Loucy (cell line): Measurements from ENCODE around the gene LRRK1.
A peak's percentile ranks its signal among the peaks of the same experiment; 100 is the strongest.

Experiments used
- H2AFZ ChIP-seq: fragments of 200-600 bp; sonication (generic); 2 replicates; pipeline ENCODE4 v1.6.0; 2016; ENCODE audit warnings: antibody characterized with exemption, mild to moderate bottlenecking, low read length, moderate library complexity
- H3F3A ChIP-seq: fragments of 200-600 bp; 2 replicates; pipeline ENCODE4 v1.6.0; 2016; ENCODE audit warnings: antibody characterized with exemption, low read depth, mild to moderate bottlenecking
- H3K27me3 ChIP-seq: fragments of 200-600 bp; sonication (generic); 2 replicates; pipeline ENCODE4 v1.6.1; 2014; ENCODE audit warnings: low read length, mild to moderate bottlenecking; ENCODE audit not compliant: insufficient read depth, poor library complexity, severe bottlenecking
- H3K36me3 ChIP-seq: fragments of 200-600 bp; sonication (generic); 2 replicates; pipeline ENCODE4 v1.6.1; 2016; ENCODE audit warnings: low read length; ENCODE audit not compliant: insufficient read depth
- H3K4me1 ChIP-seq: fragments of 200-600 bp; sonication (generic); 2 replicates; pipeline ENCODE4 v1.5.1; 2014; ENCODE audit warnings: low read length, mild to moderate bottlenecking; ENCODE audit not compliant: insufficient read depth, poor library complexity, severe bottlenecking
- H3K4me2 ChIP-seq: fragments of 200-600 bp; sonication (generic); 2 replicates; pipeline ENCODE4 v1.6.0; 2014; ENCODE audit warnings: antibody characterized with exemption, low read length, low read depth, mild to moderate bottlenecking; ENCODE audit not compliant: poor library complexity, severe bottlenecking
- H3K4me3 ChIP-seq: fragments of 200-600 bp; sonication (generic); 2 replicates; pipeline ENCODE4 v1.5.1; 2014; ENCODE audit warnings: low read length, mild to moderate bottlenecking, mixed read lengths; ENCODE audit not compliant: poor library complexity, severe bottlenecking
- H3K79me2 ChIP-seq: fragments of 200-600 bp; sonication (generic); 2 replicates; pipeline ENCODE4 v1.6.1; 2014; ENCODE audit warnings: low read length; ENCODE audit not compliant: insufficient read depth
- H3K9ac ChIP-seq: fragments of 200-600 bp; sonication (generic); 2 replicates; pipeline ENCODE4 v1.6.0; 2014; ENCODE audit warnings: mild to moderate bottlenecking, low read depth, low read length, moderate library complexity; ENCODE audit not compliant: poor library complexity, severe bottlenecking
- H3K9me2 ChIP-seq: fragments of 200-600 bp; sonication (generic); replicated peaks from 2 replicates; pipeline ENCODE4 v1.6.1; 2016; ENCODE audit warnings: low read depth, low read length, mixed read lengths
- H3K9me3 ChIP-seq: fragments of 200-600 bp; sonication (generic); 2 replicates; pipeline ENCODE4 v1.6.1; 2014; ENCODE audit warnings: mild to moderate bottlenecking, antibody characterized with exemption, low read length, low read depth; ENCODE audit not compliant: insufficient read depth
- H4K20me1 ChIP-seq: fragments of 200-600 bp; sonication (generic); 2 replicates; pipeline ENCODE4 v1.6.0; 2014; ENCODE audit warnings: antibody characterized with exemption, low read length, mild to moderate bottlenecking; ENCODE audit not compliant: insufficient read depth, poor library complexity, severe bottlenecking
- EZH2phosphoT487 ChIP-seq: fragments of 200-600 bp; IDR thresholded peaks from 2 replicates; pipeline ENCODE4 v1.6.1; 2018; ENCODE audit warnings: antibody characterized with exemption, mild to moderate bottlenecking, moderate library complexity, borderline replicate concordance
- TF ChIP-seq, protein P1 (sequence below): fragments of 200-600 bp; sonication (generic); conservative IDR thresholded peaks from 2 replicates; pipeline ENCODE4 v1.5.1; 2014; ENCODE audit warnings: mild to moderate bottlenecking, antibody characterized with exemption, low read length

The LRRK1 gene

GRCh38 chr15:101006931-101007691, 88.0 kb downstream of the LRRK1 start:
- TF ChIP-seq, protein P1, sequence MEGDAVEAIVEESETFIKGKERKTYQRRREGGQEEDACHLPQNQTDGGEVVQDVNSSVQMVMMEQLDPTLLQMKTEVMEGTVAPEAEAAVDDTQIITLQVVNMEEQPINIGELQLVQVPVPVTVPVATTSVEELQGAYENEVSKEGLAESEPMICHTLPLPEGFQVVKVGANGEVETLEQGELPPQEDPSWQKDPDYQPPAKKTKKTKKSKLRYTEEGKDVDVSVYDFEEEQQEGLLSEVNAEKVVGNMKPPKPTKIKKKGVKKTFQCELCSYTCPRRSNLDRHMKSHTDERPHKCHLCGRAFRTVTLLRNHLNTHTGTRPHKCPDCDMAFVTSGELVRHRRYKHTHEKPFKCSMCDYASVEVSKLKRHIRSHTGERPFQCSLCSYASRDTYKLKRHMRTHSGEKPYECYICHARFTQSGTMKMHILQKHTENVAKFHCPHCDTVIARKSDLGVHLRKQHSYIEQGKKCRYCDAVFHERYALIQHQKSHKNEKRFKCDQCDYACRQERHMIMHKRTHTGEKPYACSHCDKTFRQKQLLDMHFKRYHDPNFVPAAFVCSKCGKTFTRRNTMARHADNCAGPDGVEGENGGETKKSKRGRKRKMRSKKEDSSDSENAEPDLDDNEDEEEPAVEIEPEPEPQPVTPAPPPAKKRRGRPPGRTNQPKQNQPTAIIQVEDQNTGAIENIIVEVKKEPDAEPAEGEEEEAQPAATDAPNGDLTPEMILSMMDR: peak; percentile 94
- no peak for TF ChIP-seq EZH2phosphoT487
- Histone ChIP-seq H3K9ac (no peak overlapping the region), H3K27me3 (no peaks in the 10 kb centered on the region), H3K9me2 (no peaks in the 10 kb centered on the region), H3K4me1 (peaks cover 16% of the 10 kb centered on the region), H3K4me2 (peak overlapping the region; percentile 86), H3K9me3 (no peaks in the 10 kb centered on the region), H2AFZ (peak overlapping the region; percentile 1; the same call in 1 of the 2 replicates), H4K20me1 (no peaks in the 10 kb centered on the region), H3F3A (no peaks in the 10 kb centered on the region), H3K4me3 (no peak overlapping the region), H3K79me2 (no peaks in the 10 kb centered on the region), H3K36me3 (no peaks in the 10 kb centered on the region)

GRCh38 chr15:101008158-101009139, 89.3 kb downstream of the LRRK1 start:
- Histone ChIP-seq H4K20me1 (no peaks in the 10 kb centered on the region), H3K9me2 (no peaks in the 10 kb centered on the region), H3K4me2 (peak overlapping the region; percentile 86), H3K36me3 (no peaks in the 10 kb centered on the region), H3K9ac (peak overlapping the region; percentile 68), H3K79me2 (no peaks in the 10 kb centered on the region), H3K27me3 (no peaks in the 10 kb centered on the region), H3K4me3 (peak overlapping the region; percentile 79), H3K4me1 (peaks cover 16% of the 10 kb centered on the region), H3K9me3 (no peaks in the 10 kb centered on the region), H2AFZ (peak overlapping the region; percentile 96), H3F3A (no peaks in the 10 kb centered on the region)
- TF ChIP-seq EZH2phosphoT487: no peak
- TF ChIP-seq, protein P1: peak; percentile 89

DNA sequence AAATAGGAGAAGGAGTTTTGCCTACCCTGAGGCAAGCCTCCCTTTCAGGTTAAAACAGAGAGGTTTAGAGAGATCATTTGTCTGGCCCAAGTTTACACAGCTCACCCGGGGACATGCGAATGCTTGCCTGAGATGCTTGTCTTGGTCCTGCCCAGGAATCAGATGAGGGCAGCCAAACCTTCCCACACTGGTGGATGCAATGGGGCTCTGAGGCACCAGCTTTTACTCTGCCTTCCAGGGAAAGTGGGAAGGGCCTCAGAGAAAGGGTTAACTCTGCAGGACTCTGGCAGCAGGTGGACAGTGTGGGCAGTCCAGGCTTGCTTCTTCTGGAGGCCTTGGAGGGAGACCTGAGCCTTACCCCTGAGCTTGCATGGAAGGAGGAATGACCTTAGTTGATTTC, 90.0 kb downstream of the LRRK1 start:
- H3K9me3 ChIP-seq: no peaks in the 10 kb centered on the region
- H4K20me1 ChIP-seq: no peaks in the 10 kb centered on the region
- no peak overlapping the region for H3K9ac ChIP-seq
- H2AFZ ChIP-seq: peak overlapping the region; percentile 96
- H3K4me2 ChIP-seq: peak overlapping the region; percentile 86
- TF ChIP-seq EZH2phosphoT487: no peak
- TF ChIP-seq, protein P1: no peak
- peaks cover 16% of the 10 kb centered on the region for H3K4me1 ChIP-seq
- H3F3A ChIP-seq: no peaks in the 10 kb centered on the region
- H3K9me2 ChIP-seq: no peaks in the 10 kb centered on the region
- H3K27me3 ChIP-seq: no peaks in the 10 kb centered on the region
- H3K4me3 ChIP-seq: peak overlapping the region; percentile 79
- H3K79me2 ChIP-seq: no peaks in the 10 kb centered on the region
- no peaks in the 10 kb centered on the region for H3K36me3 ChIP-seq
